IPS-20b (cell line): ENCODE results near the gene ADARB2.
"Not testable (repeated sequence)": the region's sequence is repeated elsewhere in the genome, so short reads cannot be mapped to it uniquely, and the experiment has no call there.

Experiments
- H3K27ac ChIP-seq: one replicate; pipeline ENCODE4 v1.5.1; 2013; ENCODE audit warnings: low read length
- H3K27me3 ChIP-seq: 2 replicates; pipeline ENCODE4 v1.6.1; 2013; ENCODE audit warnings: mild to moderate bottlenecking, low read length, inconsistent platforms; ENCODE audit not compliant: insufficient read depth
- H3K36me3 ChIP-seq: 2 replicates; pipeline ENCODE4 v1.6.1; 2013; ENCODE audit warnings: low read depth, mild to moderate bottlenecking, inconsistent platforms, low read length, moderate library complexity; ENCODE audit not compliant: insufficient read depth
- H3K4me1 ChIP-seq: 2 replicates; pipeline ENCODE4 v1.6.1; 2013; ENCODE audit warnings: mild to moderate bottlenecking, control low read depth, inconsistent platforms, low read length, moderate library complexity; ENCODE audit not compliant: insufficient read depth
- H3K4me3 ChIP-seq: 2 replicates; pipeline ENCODE4 v1.5.1; 2013; ENCODE audit warnings: mild to moderate bottlenecking, low read length, inconsistent platforms
- H3K9ac ChIP-seq: 2 replicates; pipeline ENCODE4 v1.6.1; 2013; ENCODE audit warnings: low read depth, mild to moderate bottlenecking, inconsistent platforms, low read length, moderate library complexity
- H3K9me3 ChIP-seq: 2 replicates; pipeline ENCODE4 v1.6.1; 2013; ENCODE audit warnings: mild to moderate bottlenecking, low read depth, low read length, inconsistent platforms; ENCODE audit not compliant: insufficient read depth

ADARB2 gene

GRCh38 chr10:1402016-1402770 lies 335.1 kb downstream of the ADARB2 start:
- no peaks in the 10 kb centered on the region for H3K36me3 ChIP-seq
- no peak overlapping the region for H3K9ac ChIP-seq
- no peak overlapping the region for H3K27ac ChIP-seq
- H3K9me3 ChIP-seq = no peaks in the 10 kb centered on the region
- peaks cover 8% of the 10 kb centered on the region; the same call in 1 of the 2 replicates for H3K4me1 ChIP-seq
- H3K4me3 ChIP-seq = no peak overlapping the region
- no peaks in the 10 kb centered on the region for H3K27me3 ChIP-seq

GRCh38 chr10:1401071-1401965 lies 336.0 kb downstream of the ADARB2 start:
- Histone ChIP-seq H3K36me3 (no peaks in the 10 kb centered on the region), H3K4me1 (peaks cover 8% of the 10 kb centered on the region; the same call in 1 of the 2 replicates), H3K27ac (no peak overlapping the region), H3K4me3 (no peak overlapping the region), H3K27me3 (no peaks in the 10 kb centered on the region), H3K9me3 (no peaks in the 10 kb centered on the region), H3K9ac (no peak overlapping the region)

GRCh38 chr10:1400101-1401070 lies 336.9 kb downstream of the ADARB2 start:
- H3K4me3 ChIP-seq = no peak overlapping the region
- no peak overlapping the region for H3K27ac ChIP-seq
- no peaks in the 10 kb centered on the region for H3K9me3 ChIP-seq
- H3K27me3 ChIP-seq = no peaks in the 10 kb centered on the region
- peaks cover 8% of the 10 kb centered on the region; the same call in 1 of the 2 replicates for H3K4me1 ChIP-seq
- no peak overlapping the region for H3K9ac ChIP-seq
- H3K36me3 ChIP-seq = no peaks in the 10 kb centered on the region

- H3K4me3 ChIP-seq = no peak overlapping the region
- no peaks in the 10 kb centered on the region for H3K36me3 ChIP-seq
- H3K27ac ChIP-seq = no peak overlapping the region
- H3K9ac ChIP-seq = no peak overlapping the region
- peaks cover 8% of the 10 kb centered on the region; the same call in 1 of the 2 replicates for H3K4me1 ChIP-seq
- H3K27me3 ChIP-seq = no peaks in the 10 kb centered on the region
- no peaks in the 10 kb centered on the region for H3K9me3 ChIP-seq
These were observed 337.8 kb downstream of the ADARB2 start for GRCh38 chr10:1399431-1400100.

- Histone ChIP-seq H3K9ac (no peak overlapping the region), H3K4me3 (no peak overlapping the region)
These were observed 338.5 kb downstream of the ADARB2 start for GRCh38 chr10:1398626-1399410.

GRCh38 chr10:1398116-1398515 lies 339.2 kb downstream of the ADARB2 start:
- H3K4me3 ChIP-seq, H3K27ac ChIP-seq, H3K4me1 ChIP-seq, H3K27me3 ChIP-seq, H3K36me3 ChIP-seq, H3K9ac ChIP-seq, H3K9me3 ChIP-seq: not testable (repeated sequence)

More at GRCh38 chr10:1398626-1399410, 338.5 kb downstream of the ADARB2 start:
- no peaks in the 10 kb centered on the region for H3K9me3 ChIP-seq
- no peak overlapping the region for H3K27ac ChIP-seq
- peaks cover 8% of the 10 kb centered on the region; the same call in 1 of the 2 replicates for H3K4me1 ChIP-seq
- no peaks in the 10 kb centered on the region for H3K27me3 ChIP-seq
- no peaks in the 10 kb centered on the region for H3K36me3 ChIP-seq

GRCh38 chr10:1396297-1396635 lies 341.1 kb downstream of the ADARB2 start:
- no peak overlapping the region for H3K9ac ChIP-seq
- no peaks in the 10 kb centered on the region for H3K9me3 ChIP-seq
- no peaks in the 10 kb centered on the region for H3K36me3 ChIP-seq
- no peaks in the 10 kb centered on the region for H3K27me3 ChIP-seq
- no peak overlapping the region for H3K4me3 ChIP-seq
- H3K4me1 ChIP-seq = peaks cover 8% of the 10 kb centered on the region; the same call in 1 of the 2 replicates
- no peak overlapping the region for H3K27ac ChIP-seq

- Histone ChIP-seq H3K27ac (no peak overlapping the region), H3K4me1 (peaks cover 8% of the 10 kb centered on the region; the same call in 1 of the 2 replicates), H3K9ac (no peak overlapping the region), H3K36me3 (no peaks in the 10 kb centered on the region), H3K4me3 (no peak overlapping the region), H3K9me3 (no peaks in the 10 kb centered on the region), H3K27me3 (no peaks in the 10 kb centered on the region)
These were observed 341.6 kb downstream of the ADARB2 start for GRCh38 chr10:1395481-1396296.

GRCh38 chr10:1395025-1395480 lies 342.3 kb downstream of the ADARB2 start:
- no peaks in the 10 kb centered on the region for H3K36me3 ChIP-seq

More at GRCh38 chr10:1395025-1395480, 342.3 kb downstream of the ADARB2 start:
- no peaks in the 10 kb centered on the region for H3K27me3 ChIP-seq
- no peak overlapping the region for H3K4me3 ChIP-seq
- peaks cover 6% of the 10 kb centered on the region; the same call in 1 of the 2 replicates for H3K4me1 ChIP-seq
- no peaks in the 10 kb centered on the region for H3K9me3 ChIP-seq
- H3K27ac ChIP-seq = no peak overlapping the region
- no peak overlapping the region for H3K9ac ChIP-seq
